WTC11 (cell line): ENCODE data around the gene ELL3. TPM values are rescaled to one million over a fixed set of nuclear protein-coding genes. Genes with fewer than 3 reads are reported as not detected.

Experiments used
- ATAC-seq: fragments of 200-7000 bp; cut with Tn5 transposase; 2 replicates; pipeline ENCODE4 v1.10.0; 2021; ENCODE audit warnings: mild to moderate bottlenecking, moderate library complexity
- CTCF ChIA-PET: fragments of 300-600 bp; sonication (Branson Sonifier 250); formaldehyde crosslinking; loops from one replicate; lab custom pipeline; 2021; ENCODE audit warnings: antibody characterized with exemption; lab: Charles Lee
- POLR2A ChIA-PET: fragments of 350-600 bp; sonication (Branson Sonifier 250); formaldehyde crosslinking; loops from one replicate; lab custom pipeline; 2021; ENCODE audit warnings: antibody characterized with exemption; lab: Charles Lee
- DNase-seq: peaks from one replicate; pipeline ENCODE4 v3.0.0; 2021; ENCODE audit warnings: low spot score
- H3K27ac Mint-ChIP-seq: 2 replicates; pipeline ENCODE4 v1.8.0; 2021; ENCODE audit warnings: mixed read lengths
- H3K27me3 Mint-ChIP-seq: 2 replicates; pipeline ENCODE4 v1.8.0; 2021; ENCODE audit warnings: low read depth, mild to moderate bottlenecking, moderate library complexity, mixed read lengths
- H3K36me3 Mint-ChIP-seq: 2 replicates; pipeline ENCODE4 v1.8.0; 2021; ENCODE audit warnings: mixed read lengths
- H3K4me1 Mint-ChIP-seq: 2 replicates; pipeline ENCODE4 v1.8.0; 2022; ENCODE audit warnings: mixed read lengths
- H3K4me3 Mint-ChIP-seq: 2 replicates; pipeline ENCODE4 v1.8.0; 2021; ENCODE audit warnings: mild to moderate bottlenecking, moderate library complexity, mixed read lengths
- H3K9me3 Mint-ChIP-seq: 2 replicates; pipeline ENCODE4 v1.8.0; 2021; ENCODE audit warnings: mixed read lengths
- ATF1 ChIP-seq: sonication (generic); formaldehyde crosslinking; IDR thresholded peaks from 2 replicates; pipeline ENCODE4 v1.8.1; 2023; ENCODE audit warnings: mild to moderate bottlenecking, moderate library complexity, missing genetic modification reagents
- CREB1 ChIP-seq: sonication (generic); formaldehyde crosslinking; IDR thresholded peaks from 2 replicates; pipeline ENCODE4 v1.8.0; 2023; ENCODE audit warnings: mild to moderate bottlenecking, missing genetic modification reagents
- ESRRA ChIP-seq: sonication (generic); formaldehyde crosslinking; IDR thresholded peaks from 2 replicates; pipeline ENCODE4 v1.8.1; 2022; ENCODE audit warnings: mild to moderate bottlenecking, missing genetic modification reagents, borderline replicate concordance
- GRHL2 ChIP-seq: fragments of 250-450 bp; sonication (Bioruptor Pico); IDR thresholded peaks from 2 replicates; pipeline ENCODE4 v1.8.0; 2022; ENCODE audit warnings: mild to moderate bottlenecking, moderate library complexity; ENCODE audit not compliant: insufficient replicate concordance, severe bottlenecking
- GTF2I ChIP-seq: fragments of 250-450 bp; sonication (Bioruptor Pico); conservative IDR thresholded peaks from 2 replicates; pipeline ENCODE4 v1.4.0; 2021; ENCODE audit warnings: mild to moderate bottlenecking
- OVOL2 ChIP-seq: fragments of 250-450 bp; sonication (Bioruptor Pico); IDR thresholded peaks from 2 replicates; pipeline ENCODE4 v1.9.0; 2021; ENCODE audit warnings: mild to moderate bottlenecking, borderline replicate concordance
- SMAD3 ChIP-seq: sonication (generic); formaldehyde crosslinking; IDR thresholded peaks from 2 replicates; pipeline ENCODE4 v1.8.0; 2022; ENCODE audit warnings: missing genetic modification reagents, mild to moderate bottlenecking, borderline replicate concordance
- SMAD4 ChIP-seq: sonication (generic); formaldehyde crosslinking; IDR thresholded peaks from 2 replicates; pipeline ENCODE4 v1.8.0; 2022; ENCODE audit warnings: mild to moderate bottlenecking, missing genetic modification reagents
- TEAD1 ChIP-seq: sonication (generic); formaldehyde crosslinking; IDR thresholded peaks from 2 replicates; pipeline ENCODE4 v1.8.0; 2022; ENCODE audit warnings: mild to moderate bottlenecking, missing genetic modification reagents
- ZNF396 ChIP-seq: fragments of 250-450 bp; sonication (Bioruptor Pico); IDR thresholded peaks from 2 replicates; pipeline ENCODE4 v1.8.0; 2021; ENCODE audit warnings: mild to moderate bottlenecking, moderate library complexity, borderline replicate concordance
- total RNA-seq: library from RNA; stranded (reverse); gene quantifications from 3 replicates; pipeline ENCODE4 v1.2.3, GENCODE V29; 2021
- TF ChIP-seq, protein P1 (sequence below): sonication (generic); formaldehyde crosslinking; IDR thresholded peaks from 2 replicates; pipeline ENCODE4 v1.8.0; 2022; ENCODE audit warnings: mild to moderate bottlenecking, missing genetic modification reagents
- TF ChIP-seq, protein P2 (sequence below): fragments of 250-450 bp; sonication (Bioruptor Pico); IDR thresholded peaks from 2 replicates; pipeline ENCODE4 v1.9.0; 2021; ENCODE audit warnings: mild to moderate bottlenecking
- TF ChIP-seq, protein P3 (sequence below): fragments of 250-450 bp; sonication (Bioruptor Pico); IDR thresholded peaks from 2 replicates; pipeline ENCODE4 v1.8.0; 2021; ENCODE audit warnings: mild to moderate bottlenecking
- TF ChIP-seq, protein P4 (sequence below): sonication (generic); formaldehyde crosslinking; conservative IDR thresholded peaks from 2 replicates; pipeline ENCODE4 v1.8.1; 2022; ENCODE audit warnings: mild to moderate bottlenecking, missing genetic modification reagents
- TF ChIP-seq, protein P5 (sequence below): sonication (generic); formaldehyde crosslinking; IDR thresholded peaks from 2 replicates; pipeline ENCODE4 v1.8.1; 2022; ENCODE audit warnings: low read depth, missing genetic modification reagents, borderline replicate concordance
- TF ChIP-seq, protein P6 (sequence below): fragments of 250-450 bp; sonication (Bioruptor Pico); IDR thresholded peaks from 2 replicates; pipeline ENCODE4 v2.1.2; 2022; ENCODE audit warnings: mild to moderate bottlenecking, moderate library complexity
- TF ChIP-seq, protein P7 (sequence below): sonication (generic); formaldehyde crosslinking; IDR thresholded peaks from 2 replicates; pipeline ENCODE4 v1.8.1; 2023; ENCODE audit warnings: mild to moderate bottlenecking, missing genetic modification reagents, borderline replicate concordance

The ELL3 gene
- total RNA-seq, 1 experiment from 2014 or later = 8.8 TPM

DNA sequence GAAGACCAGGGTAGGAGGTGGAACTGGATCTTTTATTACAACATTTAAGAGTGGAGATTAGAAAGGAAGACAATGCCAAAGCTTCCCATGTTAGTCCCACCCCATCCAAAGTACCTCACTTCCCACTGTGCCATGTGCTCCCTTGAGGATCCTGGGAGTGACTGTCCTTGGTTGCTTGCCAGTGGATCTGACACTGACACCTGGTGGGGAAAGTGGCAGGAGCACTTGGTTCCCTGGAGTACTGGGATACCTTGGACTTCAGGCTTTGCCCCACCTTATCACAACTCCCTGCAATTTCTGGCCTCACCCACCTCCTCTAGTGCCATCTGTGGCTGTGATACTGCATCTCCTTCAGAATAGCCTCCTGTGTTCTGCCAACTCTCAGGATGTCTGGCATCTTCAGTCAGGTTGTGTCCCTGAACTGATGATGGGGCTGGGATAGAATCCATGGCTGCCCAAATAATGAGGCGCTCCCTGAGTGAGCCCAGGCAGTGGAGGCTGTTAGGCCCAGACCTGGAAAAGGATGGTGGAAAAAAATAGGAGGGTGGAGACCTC is 1.3 kb downstream of the ELL3 start:
- Mint-ChIP-seq H3K4me3 (peak overlapping the region; percentile 84), H3K4me1 (peaks cover 13% of the 10 kb centered on the region), H3K36me3 (peaks cover 30% of the 10 kb centered on the region), H3K27me3 (no peaks in the 10 kb centered on the region; the same call in 1 of the 2 replicates), H3K27ac (no peak overlapping the region), H3K9me3 (peaks cover 5% of the 10 kb centered on the region; the same call in 1 of the 2 replicates)
- DNase-seq (peak; percentile 48), ATAC-seq (peak; percentile 28)
- ChIA-PET POLR2A (interaction anchor here (0.5 to 1.9 kb wide), 6 partner anchors 19 to 265 kb away, joined by 3 to 8 read pairs (median 4); partner anchors contain the start of gene MFAP1), CTCF (interaction anchor here (1.4 to 3.9 kb wide), 7 partner anchors 11 to 264 kb away, joined by 4 to 75 read pairs (median 9); partner anchors contain the start of genes HYPK, SERF2, SERINC4 and WDR76)
- TF ChIP-seq, protein P1, sequence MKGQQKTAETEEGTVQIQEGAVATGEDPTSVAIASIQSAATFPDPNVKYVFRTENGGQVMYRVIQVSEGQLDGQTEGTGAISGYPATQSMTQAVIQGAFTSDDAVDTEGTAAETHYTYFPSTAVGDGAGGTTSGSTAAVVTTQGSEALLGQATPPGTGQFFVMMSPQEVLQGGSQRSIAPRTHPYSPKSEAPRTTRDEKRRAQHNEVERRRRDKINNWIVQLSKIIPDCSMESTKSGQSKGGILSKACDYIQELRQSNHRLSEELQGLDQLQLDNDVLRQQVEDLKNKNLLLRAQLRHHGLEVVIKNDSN = 0 out of 2 replicates have a peak, but pooled peaks have one; percentile 32
- TF ChIP-seq ATF1 (CRISPR knock-in tag) = no peak
- no peak for TF ChIP-seq OVOL2
- TF ChIP-seq, protein P2, sequence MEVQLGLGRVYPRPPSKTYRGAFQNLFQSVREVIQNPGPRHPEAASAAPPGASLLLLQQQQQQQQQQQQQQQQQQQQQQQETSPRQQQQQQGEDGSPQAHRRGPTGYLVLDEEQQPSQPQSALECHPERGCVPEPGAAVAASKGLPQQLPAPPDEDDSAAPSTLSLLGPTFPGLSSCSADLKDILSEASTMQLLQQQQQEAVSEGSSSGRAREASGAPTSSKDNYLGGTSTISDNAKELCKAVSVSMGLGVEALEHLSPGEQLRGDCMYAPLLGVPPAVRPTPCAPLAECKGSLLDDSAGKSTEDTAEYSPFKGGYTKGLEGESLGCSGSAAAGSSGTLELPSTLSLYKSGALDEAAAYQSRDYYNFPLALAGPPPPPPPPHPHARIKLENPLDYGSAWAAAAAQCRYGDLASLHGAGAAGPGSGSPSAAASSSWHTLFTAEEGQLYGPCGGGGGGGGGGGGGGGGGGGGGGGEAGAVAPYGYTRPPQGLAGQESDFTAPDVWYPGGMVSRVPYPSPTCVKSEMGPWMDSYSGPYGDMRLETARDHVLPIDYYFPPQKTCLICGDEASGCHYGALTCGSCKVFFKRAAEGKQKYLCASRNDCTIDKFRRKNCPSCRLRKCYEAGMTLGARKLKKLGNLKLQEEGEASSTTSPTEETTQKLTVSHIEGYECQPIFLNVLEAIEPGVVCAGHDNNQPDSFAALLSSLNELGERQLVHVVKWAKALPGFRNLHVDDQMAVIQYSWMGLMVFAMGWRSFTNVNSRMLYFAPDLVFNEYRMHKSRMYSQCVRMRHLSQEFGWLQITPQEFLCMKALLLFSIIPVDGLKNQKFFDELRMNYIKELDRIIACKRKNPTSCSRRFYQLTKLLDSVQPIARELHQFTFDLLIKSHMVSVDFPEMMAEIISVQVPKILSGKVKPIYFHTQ = no peak
- TF ChIP-seq TEAD1 = 0 out of 2 replicates have a peak, but pooled peaks have one; percentile 0

DNA sequence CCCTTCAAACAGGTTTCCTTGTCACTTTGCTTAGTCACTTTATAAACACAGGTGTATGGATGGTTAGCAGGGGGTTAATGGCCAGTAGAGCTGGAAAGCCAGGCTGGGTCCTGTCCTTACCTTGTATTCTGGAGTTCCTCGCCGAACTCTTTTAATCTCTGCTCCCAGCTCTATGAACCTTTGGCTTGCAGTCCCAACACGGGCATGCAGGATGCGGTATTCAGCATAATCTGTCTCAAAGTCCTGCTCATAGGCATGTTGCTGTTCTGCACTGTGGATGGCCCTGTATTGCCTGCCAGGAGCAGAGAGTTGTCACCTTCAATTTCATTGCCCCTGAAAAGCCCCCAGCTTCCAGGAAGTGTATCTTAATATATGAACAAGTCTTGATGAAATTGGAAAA is 2.7 kb downstream of the ELL3 start:
- Mint-ChIP-seq H3K27me3 (no peaks in the 10 kb centered on the region; the same call in 1 of the 2 replicates), H3K4me3 (no peak overlapping the region), H3K36me3 (peaks cover 44% of the 10 kb centered on the region), H3K9me3 (peaks cover 4% of the 10 kb centered on the region; the same call in 1 of the 2 replicates), H3K27ac (no peak overlapping the region; the same call in 1 of the 2 replicates), H3K4me1 (peaks cover 13% of the 10 kb centered on the region)
- ATAC-seq (no peak), DNase-seq (no peak)
- TF ChIP-seq, protein P3, sequence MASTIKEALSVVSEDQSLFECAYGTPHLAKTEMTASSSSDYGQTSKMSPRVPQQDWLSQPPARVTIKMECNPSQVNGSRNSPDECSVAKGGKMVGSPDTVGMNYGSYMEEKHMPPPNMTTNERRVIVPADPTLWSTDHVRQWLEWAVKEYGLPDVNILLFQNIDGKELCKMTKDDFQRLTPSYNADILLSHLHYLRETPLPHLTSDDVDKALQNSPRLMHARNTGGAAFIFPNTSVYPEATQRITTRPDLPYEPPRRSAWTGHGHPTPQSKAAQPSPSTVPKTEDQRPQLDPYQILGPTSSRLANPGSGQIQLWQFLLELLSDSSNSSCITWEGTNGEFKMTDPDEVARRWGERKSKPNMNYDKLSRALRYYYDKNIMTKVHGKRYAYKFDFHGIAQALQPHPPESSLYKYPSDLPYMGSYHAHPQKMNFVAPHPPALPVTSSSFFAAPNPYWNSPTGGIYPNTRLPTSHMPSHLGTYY (CRISPR knock-in tag) = no peak
- TF ChIP-seq, protein P4, sequence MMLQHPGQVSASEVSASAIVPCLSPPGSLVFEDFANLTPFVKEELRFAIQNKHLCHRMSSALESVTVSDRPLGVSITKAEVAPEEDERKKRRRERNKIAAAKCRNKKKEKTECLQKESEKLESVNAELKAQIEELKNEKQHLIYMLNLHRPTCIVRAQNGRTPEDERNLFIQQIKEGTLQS (CRISPR knock-in tag) = no peak
- TF ChIP-seq, protein P5, sequence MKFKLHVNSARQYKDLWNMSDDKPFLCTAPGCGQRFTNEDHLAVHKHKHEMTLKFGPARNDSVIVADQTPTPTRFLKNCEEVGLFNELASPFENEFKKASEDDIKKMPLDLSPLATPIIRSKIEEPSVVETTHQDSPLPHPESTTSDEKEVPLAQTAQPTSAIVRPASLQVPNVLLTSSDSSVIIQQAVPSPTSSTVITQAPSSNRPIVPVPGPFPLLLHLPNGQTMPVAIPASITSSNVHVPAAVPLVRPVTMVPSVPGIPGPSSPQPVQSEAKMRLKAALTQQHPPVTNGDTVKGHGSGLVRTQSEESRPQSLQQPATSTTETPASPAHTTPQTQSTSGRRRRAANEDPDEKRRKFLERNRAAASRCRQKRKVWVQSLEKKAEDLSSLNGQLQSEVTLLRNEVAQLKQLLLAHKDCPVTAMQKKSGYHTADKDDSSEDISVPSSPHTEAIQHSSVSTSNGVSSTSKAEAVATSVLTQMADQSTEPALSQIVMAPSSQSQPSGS (CRISPR knock-in tag) = no peak
- TF ChIP-seq, protein P6, sequence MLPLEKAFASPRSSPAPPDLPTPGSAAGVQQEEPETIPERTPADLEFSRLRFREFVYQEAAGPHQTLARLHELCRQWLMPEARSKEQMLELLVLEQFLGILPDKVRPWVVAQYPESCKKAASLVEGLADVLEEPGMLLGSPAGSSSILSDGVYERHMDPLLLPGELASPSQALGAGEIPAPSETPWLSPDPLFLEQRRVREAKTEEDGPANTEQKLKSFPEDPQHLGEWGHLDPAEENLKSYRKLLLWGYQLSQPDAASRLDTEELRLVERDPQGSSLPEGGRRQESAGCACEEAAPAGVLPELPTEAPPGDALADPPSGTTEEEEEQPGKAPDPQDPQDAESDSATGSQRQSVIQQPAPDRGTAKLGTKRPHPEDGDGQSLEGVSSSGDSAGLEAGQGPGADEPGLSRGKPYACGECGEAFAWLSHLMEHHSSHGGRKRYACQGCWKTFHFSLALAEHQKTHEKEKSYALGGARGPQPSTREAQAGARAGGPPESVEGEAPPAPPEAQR (CRISPR knock-in tag) = no peak
- TF ChIP-seq ESRRA (no peak), SMAD4 (no peak), CREB1 (CRISPR knock-in tag) (no peak)
- ChIA-PET CTCF (interaction anchor here (3.9 kb wide), 1 partner anchor 19 kb away, joined by 75 read pairs; the partner anchor contains the start of gene SERF2), POLR2A (interaction anchor here (0.9 to 1.2 kb wide), 2 partner anchors 23 to 51 kb away, joined by 3 read pairs; partner anchors contain the start of gene MFAP1)

DNA sequence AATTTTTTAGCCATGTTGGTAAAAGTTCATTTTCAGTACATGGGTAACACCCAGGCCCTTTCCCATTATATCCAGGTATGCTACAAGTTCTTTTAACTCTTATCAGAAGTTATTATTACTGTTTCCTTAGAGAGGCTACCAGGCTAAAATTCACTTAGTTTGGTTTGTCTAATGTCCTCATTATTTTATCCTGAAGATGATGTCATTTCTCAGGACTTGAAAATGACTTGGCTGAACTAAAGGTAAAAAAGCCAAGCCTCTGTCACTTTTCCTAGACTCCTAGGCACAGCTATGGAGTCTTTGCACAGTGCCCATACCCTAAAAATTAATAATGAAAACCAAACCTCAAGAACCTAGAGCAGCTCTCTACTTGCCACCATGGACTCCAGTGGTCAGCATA is 4.1 kb downstream of the ELL3 start:
- H3K27ac Mint-ChIP-seq = no peak overlapping the region
- no peaks in the 10 kb centered on the region for H3K27me3 Mint-ChIP-seq
- peaks cover 57% of the 10 kb centered on the region for H3K36me3 Mint-ChIP-seq
- no peak overlapping the region for H3K4me3 Mint-ChIP-seq
- H3K4me1 Mint-ChIP-seq = peaks cover 13% of the 10 kb centered on the region
- ATAC-seq = no peak
- ChIA-PET POLR2A (no interaction called here), CTCF (no interaction called here)
- H3K9me3 Mint-ChIP-seq = no peaks in the 10 kb centered on the region
- DNase-seq = no peak
- no peak for TF ChIP-seq GTF2I (CRISPR knock-in tag)
- no peak for TF ChIP-seq SMAD3 (CRISPR knock-in tag)
- TF ChIP-seq ZNF396 (CRISPR knock-in tag) = no peak
- TF ChIP-seq, protein P4 (CRISPR knock-in tag) = no peak
- no peak for TF ChIP-seq GRHL2
- TF ChIP-seq, protein P7, sequence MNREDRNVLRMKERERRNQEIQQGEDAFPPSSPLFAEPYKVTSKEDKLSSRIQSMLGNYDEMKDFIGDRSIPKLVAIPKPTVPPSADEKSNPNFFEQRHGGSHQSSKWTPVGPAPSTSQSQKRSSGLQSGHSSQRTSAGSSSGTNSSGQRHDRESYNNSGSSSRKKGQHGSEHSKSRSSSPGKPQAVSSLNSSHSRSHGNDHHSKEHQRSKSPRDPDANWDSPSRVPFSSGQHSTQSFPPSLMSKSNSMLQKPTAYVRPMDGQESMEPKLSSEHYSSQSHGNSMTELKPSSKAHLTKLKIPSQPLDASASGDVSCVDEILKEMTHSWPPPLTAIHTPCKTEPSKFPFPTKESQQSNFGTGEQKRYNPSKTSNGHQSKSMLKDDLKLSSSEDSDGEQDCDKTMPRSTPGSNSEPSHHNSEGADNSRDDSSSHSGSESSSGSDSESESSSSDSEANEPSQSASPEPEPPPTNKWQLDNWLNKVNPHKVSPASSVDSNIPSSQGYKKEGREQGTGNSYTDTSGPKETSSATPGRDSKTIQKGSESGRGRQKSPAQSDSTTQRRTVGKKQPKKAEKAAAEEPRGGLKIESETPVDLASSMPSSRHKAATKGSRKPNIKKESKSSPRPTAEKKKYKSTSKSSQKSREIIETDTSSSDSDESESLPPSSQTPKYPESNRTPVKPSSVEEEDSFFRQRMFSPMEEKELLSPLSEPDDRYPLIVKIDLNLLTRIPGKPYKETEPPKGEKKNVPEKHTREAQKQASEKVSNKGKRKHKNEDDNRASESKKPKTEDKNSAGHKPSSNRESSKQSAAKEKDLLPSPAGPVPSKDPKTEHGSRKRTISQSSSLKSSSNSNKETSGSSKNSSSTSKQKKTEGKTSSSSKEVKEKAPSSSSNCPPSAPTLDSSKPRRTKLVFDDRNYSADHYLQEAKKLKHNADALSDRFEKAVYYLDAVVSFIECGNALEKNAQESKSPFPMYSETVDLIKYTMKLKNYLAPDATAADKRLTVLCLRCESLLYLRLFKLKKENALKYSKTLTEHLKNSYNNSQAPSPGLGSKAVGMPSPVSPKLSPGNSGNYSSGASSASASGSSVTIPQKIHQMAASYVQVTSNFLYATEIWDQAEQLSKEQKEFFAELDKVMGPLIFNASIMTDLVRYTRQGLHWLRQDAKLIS (CRISPR knock-in tag) = no peak
